Immature natural killer cell (primary cell): ENCODE measurements around the gene PARP3. TPM values are rescaled to one million over a fixed set of nuclear protein-coding genes. Genes with fewer than 3 reads are reported as not detected.

Source experiments
- DNase-seq, 3 donors: peaks; one replicate each; pipeline ENCODE4 v3.0.0; 2022; ENCODE audit warnings: mixed read lengths in 1 of 3
- H3K27ac Mint-ChIP-seq, 6 donors: one replicate each; pipeline ENCODE4 v1.8.0; 2020; ENCODE audit warnings: mixed read lengths in 6 of 6, mild to moderate bottlenecking in 5 of 6, inconsistent platforms in 4 of 6, moderate library complexity in 3 of 6
- H3K27me3 Mint-ChIP-seq, 3 donors: one replicate each; pipeline ENCODE4 v1.8.0; 2020 to 2021; ENCODE audit warnings: low read depth in 3 of 3, mild to moderate bottlenecking in 3 of 3, mixed read lengths in 3 of 3, moderate library complexity in 3 of 3, inconsistent platforms in 1 of 3
- H3K36me3 Mint-ChIP-seq, 3 donors: one replicate each; pipeline ENCODE4 v1.8.0; 2020; ENCODE audit warnings: mixed read lengths in 3 of 3, inconsistent platforms in 2 of 3, mild to moderate bottlenecking in 2 of 3
- H3K4me1 Mint-ChIP-seq, 2 donors: one replicate each; pipeline ENCODE4 v1.8.0; 2020; ENCODE audit warnings: inconsistent platforms in 2 of 2, mild to moderate bottlenecking in 2 of 2, mixed read lengths in 2 of 2, moderate library complexity in 1 of 2
- H3K4me3 Mint-ChIP-seq, 5 donors: one replicate each; pipeline ENCODE4 v1.8.0; 2020; ENCODE audit warnings: mild to moderate bottlenecking in 5 of 5, mixed read lengths in 5 of 5, inconsistent platforms in 3 of 5, moderate library complexity in 3 of 5
- H3K9me3 Mint-ChIP-seq, 6 donors: one replicate each; pipeline ENCODE4 v1.8.0; 2020; ENCODE audit warnings: mild to moderate bottlenecking in 6 of 6, mixed read lengths in 6 of 6, inconsistent platforms in 4 of 6, moderate library complexity in 3 of 6
- polyA plus RNA-seq, 3 donors: library from polyadenylated mRNA; unstranded; fragments of 300-500 nt; fragmentation: Illumina TruSeq; gene quantifications; one replicate each; pipeline ENCODE4 v1.2.3, GENCODE V29; 2021

Gene PARP3
- polyA plus RNA-seq, 3 donors from 2014 or later: 2.3 to 2.9 TPM; not detected in 1

DNA sequence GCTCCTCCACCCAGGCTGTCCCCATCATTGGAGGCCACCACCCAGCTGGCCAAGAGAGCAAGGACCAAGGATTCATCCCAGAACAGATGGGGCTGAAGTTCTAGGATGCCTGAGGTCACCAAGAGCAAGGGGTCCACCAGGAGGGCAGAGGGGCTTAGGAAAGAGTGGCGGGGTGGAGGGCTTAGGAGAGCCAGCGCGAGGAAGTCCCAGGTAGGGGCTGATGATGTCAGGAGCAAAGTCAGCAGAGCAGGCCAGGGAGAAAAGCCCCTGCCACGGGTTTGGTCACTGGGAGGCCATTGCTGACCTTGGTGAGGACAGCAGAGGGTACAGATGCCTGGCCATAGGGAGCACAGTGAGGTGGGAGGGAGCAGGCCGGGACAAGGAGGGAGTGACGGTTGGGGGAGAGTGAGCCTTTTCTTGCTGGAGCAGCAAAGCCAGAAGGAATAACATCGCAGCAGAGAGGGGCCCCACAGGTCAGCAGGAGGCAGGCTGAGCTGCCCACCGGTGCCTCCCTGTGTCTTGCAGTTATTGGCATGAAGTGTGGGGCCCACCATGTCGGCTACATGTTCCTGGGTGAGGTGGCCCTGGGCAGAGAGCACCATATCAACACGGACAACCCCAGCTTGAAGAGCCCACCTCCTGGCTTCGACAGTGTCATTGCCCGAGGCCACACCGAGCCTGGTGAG, 5.2 kb downstream of the PARP3 start:
- Mint-ChIP-seq H3K9me3 (no peaks in the 10 kb centered on the region), H3K27ac (peak overlapping the region in 1 of 6 donors; percentile 20), H3K4me3 (no peak overlapping the region), H3K36me3 (no peaks in the 10 kb centered on the region), H3K27me3 (peaks cover 2 to 4% (median 3%) of the 10 kb centered on the region in 3 donors), H3K4me1 (peaks cover under 1 to 8% of the 10 kb centered on the region in 2 donors)
- no peak for DNase-seq

DNA sequence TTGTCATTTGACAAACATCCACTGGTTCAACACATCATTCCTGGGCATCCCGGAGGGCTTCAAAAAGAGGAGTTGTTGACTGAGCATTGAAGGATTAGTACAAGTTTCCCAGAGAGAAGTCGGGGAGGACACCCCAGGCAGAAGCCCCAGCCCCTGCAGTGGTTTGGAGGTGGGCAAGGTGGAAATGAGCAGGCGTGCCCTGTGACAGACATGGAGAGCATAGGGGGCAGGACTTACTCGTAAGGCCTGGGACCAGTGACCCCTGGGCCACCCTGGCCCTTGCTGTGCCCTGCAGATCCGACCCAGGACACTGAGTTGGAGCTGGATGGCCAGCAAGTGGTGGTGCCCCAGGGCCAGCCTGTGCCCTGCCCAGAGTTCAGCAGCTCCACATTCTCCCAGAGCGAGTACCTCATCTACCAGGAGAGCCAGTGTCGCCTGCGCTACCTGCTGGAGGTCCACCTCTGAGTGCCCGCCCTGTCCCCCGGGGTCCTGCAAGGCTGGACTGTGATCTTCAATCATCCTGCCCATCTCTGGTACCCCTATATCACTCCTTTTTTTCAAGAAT, 5.9 kb downstream of the PARP3 start:
- Mint-ChIP-seq H3K36me3 (no peaks in the 10 kb centered on the region), H3K27ac (peak overlapping the region in 1 of 6 donors; percentile 20), H3K4me3 (no peak overlapping the region), H3K4me1 (peaks cover 0 to under 1% of the 10 kb centered on the region in 2 donors), H3K9me3 (no peaks in the 10 kb centered on the region), H3K27me3 (peaks cover 2 to 6% (median 2%) of the 10 kb centered on the region in 3 donors)
- DNase-seq: no peak

DNA sequence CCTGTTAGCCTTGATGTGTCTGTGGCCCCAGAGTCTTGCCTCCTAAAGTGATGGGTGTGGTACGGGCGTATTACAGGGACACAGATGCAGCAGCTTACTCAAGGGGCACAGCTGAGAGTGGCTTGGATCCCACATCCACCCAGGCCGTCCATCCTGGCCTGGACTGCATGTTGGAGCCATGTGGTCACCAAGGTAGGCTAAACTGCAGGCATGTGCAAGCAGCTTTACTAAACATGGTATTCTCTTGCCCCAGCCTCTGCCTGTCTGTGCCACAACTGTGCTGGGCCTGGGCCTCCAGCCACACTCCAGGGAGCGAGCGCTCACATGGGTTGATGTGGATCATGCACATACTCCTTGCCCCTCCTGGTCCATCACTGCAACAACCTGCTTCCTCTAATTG, 7.0 kb downstream of the PARP3 start:
- Mint-ChIP-seq H3K4me1 (no peaks in the 10 kb centered on the region), H3K4me3 (no peak overlapping the region), H3K9me3 (no peaks in the 10 kb centered on the region), H3K27me3 (peaks cover 4 to 9% (median 6%) of the 10 kb centered on the region in 3 donors), H3K27ac (no peak overlapping the region), H3K36me3 (peaks cover 0 to 7% (median 0%) of the 10 kb centered on the region in 3 donors)
- DNase-seq: no peak

DNA sequence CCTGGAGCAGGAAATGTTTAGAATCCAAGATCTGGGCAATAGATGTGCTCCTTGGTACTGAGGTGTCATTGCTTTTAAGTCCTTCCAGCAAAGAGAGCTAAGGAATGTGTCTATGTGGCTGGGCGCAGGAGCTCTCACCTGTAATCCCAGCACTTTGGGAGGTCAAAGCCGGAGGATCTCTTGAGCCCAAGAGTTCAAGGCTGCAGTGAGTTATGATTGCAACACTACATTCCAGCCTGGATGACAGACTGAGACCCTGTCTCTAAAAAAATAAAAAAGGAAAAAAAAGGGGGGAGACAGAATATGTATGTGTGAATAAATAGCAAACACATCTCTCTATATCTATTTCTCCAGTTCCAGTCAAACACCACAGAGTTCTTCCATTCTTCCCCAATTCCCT, 8.7 kb downstream of the PARP3 start:
- H3K27ac Mint-ChIP-seq: no peak overlapping the region
- DNase-seq: no peak
- H3K27me3 Mint-ChIP-seq: peaks cover 8 to 15% (median 11%) of the 10 kb centered on the region in 3 donors
- no peaks in the 10 kb centered on the region for H3K4me1 Mint-ChIP-seq
- no peak overlapping the region for H3K4me3 Mint-ChIP-seq
- no peaks in the 10 kb centered on the region for H3K9me3 Mint-ChIP-seq
- H3K36me3 Mint-ChIP-seq: peaks cover 0 to 7% (median 0%) of the 10 kb centered on the region in 3 donors

DNA sequence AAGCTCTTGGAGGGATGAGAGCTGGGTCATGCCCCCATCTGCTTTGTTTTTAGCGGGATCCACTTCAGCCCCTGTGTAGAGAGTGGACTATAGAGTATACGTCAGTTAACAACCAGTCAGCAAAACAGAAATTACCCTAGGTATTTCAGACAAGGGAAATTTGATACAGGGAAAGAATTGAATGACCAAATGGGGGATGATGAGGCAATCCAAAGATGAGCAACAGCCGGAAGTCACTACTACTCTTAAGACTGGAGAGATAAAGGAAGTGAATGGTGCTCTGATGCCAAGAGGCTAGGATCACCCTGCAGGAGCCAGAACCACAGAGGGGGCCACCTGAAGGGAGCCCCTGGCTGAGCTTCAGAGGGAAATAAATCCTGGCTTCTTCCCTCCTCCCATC, 11.3 kb downstream of the PARP3 start:
- DNase-seq: no peak
- Mint-ChIP-seq H3K27me3 (peaks cover 11 to 18% (median 13%) of the 10 kb centered on the region in 3 donors), H3K4me3 (no peak overlapping the region), H3K36me3 (peaks cover 0 to 7% (median 3%) of the 10 kb centered on the region in 3 donors), H3K4me1 (peaks cover 0 to 9% of the 10 kb centered on the region in 2 donors), H3K9me3 (no peaks in the 10 kb centered on the region), H3K27ac (no peak overlapping the region)

DNA sequence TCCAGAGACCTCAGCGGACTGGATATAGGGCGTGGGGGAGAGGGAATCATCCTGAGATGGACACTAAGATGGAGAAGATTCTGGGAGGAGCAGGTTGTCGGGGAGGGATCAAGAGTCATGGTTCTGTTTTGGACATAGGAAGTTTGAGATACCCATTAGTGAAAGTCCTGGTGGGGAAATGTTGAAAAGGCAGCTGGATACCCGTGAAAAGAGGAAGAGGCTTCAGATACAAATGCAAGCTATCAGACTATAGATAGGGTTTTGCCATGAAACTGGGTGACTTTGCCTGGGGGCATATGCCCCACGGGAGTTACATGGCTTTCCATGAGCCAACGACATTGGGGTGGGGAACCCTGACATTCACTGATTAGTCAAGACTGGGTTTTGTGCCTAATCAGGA, 11.9 kb downstream of the PARP3 start:
- Mint-ChIP-seq H3K4me1 (peaks cover 0 to 9% of the 10 kb centered on the region in 2 donors), H3K36me3 (peaks cover 0 to 7% (median 4%) of the 10 kb centered on the region in 3 donors), H3K4me3 (peak overlapping the region in 1 of 5 donors; percentile 27), H3K27me3 (peaks cover 11 to 18% (median 13%) of the 10 kb centered on the region in 3 donors), H3K27ac (no peak overlapping the region), H3K9me3 (no peaks in the 10 kb centered on the region)
- no peak for DNase-seq

DNA sequence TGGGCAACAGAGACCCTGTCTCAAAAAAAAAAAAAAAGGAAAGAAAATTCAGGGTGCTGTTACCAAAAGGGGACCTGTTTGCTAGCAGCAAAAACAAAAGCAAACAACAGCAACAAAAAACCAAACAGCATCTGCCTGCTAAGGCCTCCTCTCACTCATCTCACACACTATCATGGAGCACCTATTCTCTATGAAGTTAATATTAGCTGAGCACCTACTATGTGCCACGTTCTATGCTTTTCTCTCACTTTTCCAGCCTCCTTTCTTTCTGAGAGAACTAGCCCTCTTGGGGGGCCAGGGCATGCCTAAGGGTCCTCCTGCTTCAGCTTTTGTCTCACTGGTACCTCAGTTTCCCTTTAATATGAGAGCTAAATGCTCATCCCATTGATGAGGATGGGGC, 12.6 kb downstream of the PARP3 start:
- peak overlapping the region in 1 of 5 donors; percentile 27 for H3K4me3 Mint-ChIP-seq
- H3K4me1 Mint-ChIP-seq: peaks cover 0 to 9% of the 10 kb centered on the region in 2 donors
- no peak overlapping the region for H3K27ac Mint-ChIP-seq
- peaks cover 11 to 18% (median 13%) of the 10 kb centered on the region in 3 donors for H3K27me3 Mint-ChIP-seq
- peaks cover 0 to 7% (median 4%) of the 10 kb centered on the region in 3 donors for H3K36me3 Mint-ChIP-seq
- H3K9me3 Mint-ChIP-seq: no peaks in the 10 kb centered on the region
- DNase-seq: no peak

DNA sequence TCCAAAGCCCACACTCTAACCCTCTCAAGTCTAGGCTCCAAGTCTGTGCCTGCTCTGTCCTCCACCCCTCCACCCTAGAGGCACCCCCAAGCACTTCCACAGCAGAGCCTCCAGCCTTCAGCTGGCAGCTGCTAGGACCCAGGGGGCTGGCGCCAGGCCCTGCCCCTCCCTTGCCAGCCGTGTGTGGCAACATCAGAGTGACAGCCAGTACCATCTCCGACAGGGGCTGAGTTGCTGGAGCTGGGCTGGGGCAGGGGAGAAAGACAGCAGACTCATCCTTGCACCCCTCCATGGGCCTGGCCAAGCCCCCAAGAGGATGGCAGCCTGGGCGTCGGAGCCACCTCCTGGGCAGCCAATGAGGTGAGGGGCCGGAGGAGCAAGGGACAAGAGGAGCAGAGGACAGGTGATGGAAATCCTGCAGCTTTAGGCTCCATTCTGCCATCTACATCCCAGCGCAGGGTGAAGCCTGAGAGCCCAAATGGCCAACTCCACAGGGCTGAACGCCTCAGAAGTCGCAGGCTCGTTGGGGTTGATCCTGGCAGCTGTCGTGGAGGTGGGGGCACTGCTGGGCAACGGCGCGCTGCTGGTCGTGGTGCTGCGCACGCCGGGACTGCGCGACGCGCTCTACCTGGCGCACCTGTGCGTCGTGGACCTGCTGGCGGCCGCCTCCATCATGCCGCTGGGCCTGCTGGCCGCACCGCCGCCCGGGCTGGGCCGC, 13.2 kb downstream of the PARP3 start, which contains the start of gene GPR62:
GPR62 (plus strand) TSS at position 207 of the 718 bp plus-strand sequence; CDS start at position 479, 272 bp downstream.
- peaks cover 11 to 18% (median 13%) of the 10 kb centered on the region in 3 donors for H3K27me3 Mint-ChIP-seq
- no peak within 1 kb of the TSS for H3K27ac Mint-ChIP-seq
- H3K4me3 Mint-ChIP-seq: peak within 1 kb of the TSS in 1 of 5 donors; percentile 27
- H3K36me3 Mint-ChIP-seq: peaks cover 0 to 7% (median 4%) of the 10 kb centered on the region in 3 donors
- DNase-seq: no peak
- peaks cover 0 to 9% of the 10 kb centered on the region in 2 donors for H3K4me1 Mint-ChIP-seq
- H3K9me3 Mint-ChIP-seq: no peaks in the 10 kb centered on the region

DNA sequence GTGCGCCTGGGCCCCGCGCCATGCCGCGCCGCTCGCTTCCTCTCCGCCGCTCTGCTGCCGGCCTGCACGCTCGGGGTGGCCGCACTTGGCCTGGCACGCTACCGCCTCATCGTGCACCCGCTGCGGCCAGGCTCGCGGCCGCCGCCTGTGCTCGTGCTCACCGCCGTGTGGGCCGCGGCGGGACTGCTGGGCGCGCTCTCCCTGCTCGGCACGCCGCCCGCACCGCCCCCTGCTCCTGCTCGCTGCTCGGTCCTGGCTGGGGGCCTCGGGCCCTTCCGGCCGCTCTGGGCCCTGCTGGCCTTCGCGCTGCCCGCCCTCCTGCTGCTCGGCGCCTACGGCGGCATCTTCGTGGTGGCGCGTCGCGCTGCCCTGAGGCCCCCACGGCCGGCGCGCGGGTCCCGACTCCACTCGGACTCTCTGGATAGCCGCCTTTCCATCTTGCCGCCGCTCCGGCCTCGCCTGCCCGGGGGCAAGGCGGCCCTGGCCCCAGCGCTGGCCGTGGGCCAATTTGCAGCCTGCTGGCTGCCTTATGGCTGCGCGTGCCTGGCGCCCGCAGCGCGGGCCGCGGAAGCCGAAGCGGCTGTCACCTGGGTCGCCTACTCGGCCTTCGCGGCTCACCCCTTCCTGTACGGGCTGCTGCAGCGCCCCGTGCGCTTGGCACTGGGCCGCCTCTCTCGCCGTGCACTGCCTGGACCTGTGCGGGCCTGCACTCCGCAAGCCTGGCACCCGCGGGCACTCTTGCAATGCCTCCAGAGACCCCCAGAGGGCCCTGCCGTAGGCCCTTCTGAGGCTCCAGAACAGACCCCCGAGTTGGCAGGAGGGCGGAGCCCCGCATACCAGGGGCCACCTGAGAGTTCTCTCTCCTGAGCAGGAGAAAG, 14.0 kb downstream of the PARP3 start:
- H3K36me3 Mint-ChIP-seq: peaks cover 0 to 7% (median 4%) of the 10 kb centered on the region in 3 donors
- peaks cover 11 to 18% (median 13%) of the 10 kb centered on the region in 3 donors for H3K27me3 Mint-ChIP-seq
- DNase-seq: peak in 2 of 3 donors; percentile 27 to 44
- no peak overlapping the region for H3K27ac Mint-ChIP-seq
- H3K4me3 Mint-ChIP-seq: peak overlapping the region in 3 of 5 donors; percentile 12 to 41 (median 30)
- H3K9me3 Mint-ChIP-seq: no peaks in the 10 kb centered on the region
- peaks cover 0 to 9% of the 10 kb centered on the region in 2 donors for H3K4me1 Mint-ChIP-seq

DNA sequence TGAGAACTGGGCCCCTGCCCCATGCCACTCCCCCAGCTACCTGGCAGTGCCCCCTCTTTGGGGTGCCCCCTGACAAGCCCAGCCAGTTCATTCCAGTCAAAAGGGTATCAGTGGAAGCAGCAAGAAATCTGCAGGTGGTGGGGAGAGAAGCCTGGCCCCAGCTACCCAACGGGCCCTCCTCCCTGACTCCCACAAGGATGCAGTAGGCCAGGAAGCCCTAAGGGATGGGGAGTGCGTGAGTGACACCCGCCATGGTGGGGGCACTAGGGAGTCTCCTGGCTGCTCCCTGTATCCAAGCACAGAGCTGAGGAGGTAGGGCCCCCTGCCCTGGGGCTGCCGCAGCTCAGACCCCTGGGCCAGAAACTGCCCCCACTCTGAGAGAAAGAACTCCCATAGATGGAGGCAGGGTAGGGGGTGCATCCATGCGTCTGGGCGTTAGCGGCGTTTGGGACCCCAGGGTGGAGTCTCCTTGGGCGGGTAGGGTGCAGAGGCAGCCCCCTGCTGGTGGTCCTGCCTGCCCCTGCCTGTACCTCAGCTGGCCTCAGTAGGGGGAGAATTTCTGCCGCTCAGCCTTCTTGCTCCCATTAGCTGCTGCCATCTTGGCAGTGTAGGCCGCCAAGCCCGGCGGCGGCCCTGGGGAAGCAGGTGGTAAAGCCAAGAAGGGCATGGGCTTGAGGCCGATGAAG, 15.5 kb downstream of the PARP3 start:
- peaks cover 0 to 9% of the 10 kb centered on the region in 2 donors for H3K4me1 Mint-ChIP-seq
- H3K36me3 Mint-ChIP-seq: peaks cover 0 to 7% (median 4%) of the 10 kb centered on the region in 3 donors
- no peak for DNase-seq
- no peak overlapping the region for H3K4me3 Mint-ChIP-seq
- H3K9me3 Mint-ChIP-seq: no peaks in the 10 kb centered on the region
- peaks cover 12 to 16% (median 13%) of the 10 kb centered on the region in 3 donors for H3K27me3 Mint-ChIP-seq
- H3K27ac Mint-ChIP-seq: no peak overlapping the region

DNA sequence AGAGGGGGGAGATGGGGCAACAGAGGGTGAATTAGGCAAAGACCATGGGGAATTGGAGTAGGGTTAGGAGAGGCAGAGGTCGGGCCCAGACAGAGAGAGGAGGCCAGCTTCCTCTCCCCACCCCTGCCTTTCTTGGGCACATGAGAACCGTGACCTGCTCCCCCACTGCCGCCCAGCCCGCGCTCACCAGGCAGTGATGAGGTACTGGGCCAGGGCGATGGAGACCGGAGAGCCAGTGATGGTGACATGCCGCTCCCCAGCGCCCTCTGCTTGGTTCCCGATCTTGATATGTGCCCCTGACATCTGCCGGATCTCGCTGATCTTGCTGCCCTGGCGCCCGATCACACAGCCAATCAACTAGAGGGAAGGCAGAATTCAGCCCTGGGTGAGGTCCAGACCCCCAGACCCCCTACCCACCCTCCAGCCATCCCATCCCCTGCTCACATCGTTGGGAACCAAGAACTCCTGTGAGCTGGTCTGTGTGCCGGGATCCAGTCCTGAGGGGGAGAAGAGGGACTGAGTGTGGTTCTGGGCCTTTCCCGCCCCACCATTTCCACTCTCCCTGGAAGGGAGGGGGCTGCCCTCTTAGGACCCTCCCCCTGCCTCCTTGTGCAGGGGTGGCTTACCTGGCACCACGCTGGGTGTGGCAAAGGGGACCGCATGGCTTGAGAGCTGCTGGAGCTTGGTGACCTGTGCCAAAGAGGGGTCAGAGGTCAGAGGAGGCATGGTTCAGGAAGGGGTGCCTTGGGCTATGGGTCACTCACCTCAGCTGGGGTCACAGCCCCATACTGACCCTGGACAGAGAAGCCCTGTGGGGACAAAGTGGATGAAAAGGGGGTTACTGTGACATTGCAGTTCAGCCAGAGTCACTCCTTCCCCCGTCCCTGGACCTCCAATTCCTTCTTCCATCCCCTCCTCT, 16.7 kb downstream of the PARP3 start:
- H3K9me3 Mint-ChIP-seq: no peaks in the 10 kb centered on the region
- H3K4me3 Mint-ChIP-seq: no peak overlapping the region
- peaks cover 0 to 4% (median 3%) of the 10 kb centered on the region in 3 donors for H3K36me3 Mint-ChIP-seq
- peaks cover 0 to 9% of the 10 kb centered on the region in 2 donors for H3K4me1 Mint-ChIP-seq
- peaks cover 10 to 13% (median 13%) of the 10 kb centered on the region in 3 donors for H3K27me3 Mint-ChIP-seq
- H3K27ac Mint-ChIP-seq: no peak overlapping the region
- DNase-seq: no peak

DNA sequence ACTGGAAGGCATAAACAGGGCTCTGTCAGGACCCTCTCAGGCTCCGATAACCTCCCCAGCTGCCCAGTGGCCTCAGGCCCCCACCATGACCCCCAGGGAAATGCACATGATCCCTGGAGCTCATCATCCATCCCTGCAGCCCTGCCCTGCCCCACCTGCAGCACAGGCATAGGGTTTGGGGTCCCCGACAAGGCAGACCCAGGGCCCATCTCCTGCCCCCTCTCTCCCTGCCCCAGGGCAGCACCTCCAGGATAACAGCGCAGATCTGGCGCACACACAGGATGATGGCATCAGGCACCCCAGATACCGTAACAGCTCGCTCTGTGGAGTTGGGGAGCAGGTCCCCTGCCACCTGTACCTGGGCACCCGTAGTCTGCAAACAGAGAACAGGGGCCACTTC, 17.5 kb downstream of the PARP3 start:
- H3K9me3 Mint-ChIP-seq: no peaks in the 10 kb centered on the region
- DNase-seq: no peak
- H3K4me3 Mint-ChIP-seq: no peak overlapping the region
- H3K36me3 Mint-ChIP-seq: peaks cover 0 to 4% (median 0%) of the 10 kb centered on the region in 3 donors
- H3K27ac Mint-ChIP-seq: no peak overlapping the region
- peaks cover 0 to 9% of the 10 kb centered on the region in 2 donors for H3K4me1 Mint-ChIP-seq
- peaks cover 5 to 6% (median 6%) of the 10 kb centered on the region in 3 donors for H3K27me3 Mint-ChIP-seq
